NCI-H146 (cell line): Measurements from ENCODE around the gene TEK.

Experiments
- DNase-seq: peaks from one replicate; lab custom pipeline; 2025; lab: John Stamatoyannopoulos, UW

The TEK gene

GRCh38 chr9:27179245-27179865, 70.3 kb downstream of the TEK start:
- no peak for DNase-seq

GRCh38 chr9:27181381-27181780, 72.4 kb downstream of the TEK start:
- no peak for DNase-seq

GRCh38 chr9:27182421-27182820, 73.4 kb downstream of the TEK start:
- DNase-seq: no peak

DNA sequence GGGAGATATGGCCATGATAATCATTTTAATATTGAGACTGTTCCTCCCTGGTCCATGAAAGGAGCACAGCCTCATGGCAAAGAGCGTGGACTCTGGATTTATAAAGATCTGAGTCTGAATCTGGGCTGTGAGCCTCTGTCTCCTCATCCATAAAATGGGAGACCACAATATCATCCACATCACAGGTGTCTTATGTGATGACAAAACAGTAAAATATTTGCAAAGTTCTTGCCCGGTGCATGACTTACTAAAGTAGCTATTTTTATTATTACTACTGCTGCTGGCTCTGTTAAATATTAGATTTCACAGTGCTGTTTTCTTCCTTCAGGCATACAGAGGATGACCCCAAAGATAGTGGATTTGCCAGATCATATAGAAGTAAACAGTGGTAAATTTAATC, 74.1 kb downstream of the TEK start:
- DNase-seq: no peak

- no peak for DNase-seq
Observed at GRCh38 chr9:27183701-27184100, 74.7 kb downstream of the TEK start.

- DNase-seq: no peak
Observed at GRCh38 chr9:27184556-27185351, 75.7 kb downstream of the TEK start.

- DNase-seq: no peak
Observed at GRCh38 chr9:27188426-27188825, 79.4 kb downstream of the TEK start.

- DNase-seq: no peak
Observed at GRCh38 chr9:27189426-27189825, 80.4 kb downstream of the TEK start.

DNA sequence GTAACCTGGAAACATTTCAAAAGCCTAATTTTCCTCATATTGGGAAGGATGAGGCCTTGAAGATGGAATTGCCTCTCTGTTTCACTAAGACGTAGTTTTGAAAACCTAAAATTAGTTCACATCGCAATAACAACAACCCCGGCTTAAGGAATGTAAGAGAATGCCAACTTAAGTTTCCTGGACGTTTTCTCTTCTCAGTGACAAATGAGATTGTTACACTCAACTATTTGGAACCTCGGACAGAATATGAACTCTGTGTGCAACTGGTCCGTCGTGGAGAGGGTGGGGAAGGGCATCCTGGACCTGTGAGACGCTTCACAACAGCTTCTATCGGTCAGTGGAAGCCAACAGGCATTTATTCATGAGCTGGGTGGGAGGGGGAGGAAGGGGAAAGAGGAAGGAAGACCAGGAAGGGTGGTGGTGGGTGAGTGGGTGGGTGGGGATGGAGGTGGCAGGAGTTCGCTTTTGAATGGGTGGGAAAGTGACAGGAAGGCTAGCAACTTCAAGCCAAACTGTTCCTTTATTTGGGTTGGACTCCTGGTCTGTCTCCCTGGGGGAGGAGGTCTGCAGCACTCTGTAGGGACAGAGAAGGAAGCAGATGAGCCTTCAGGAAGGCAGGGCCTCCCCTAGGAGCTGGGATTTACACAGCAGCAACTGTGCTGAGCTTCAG, 83.4 kb downstream of the TEK start:
- DNase-seq: no peak

DNA sequence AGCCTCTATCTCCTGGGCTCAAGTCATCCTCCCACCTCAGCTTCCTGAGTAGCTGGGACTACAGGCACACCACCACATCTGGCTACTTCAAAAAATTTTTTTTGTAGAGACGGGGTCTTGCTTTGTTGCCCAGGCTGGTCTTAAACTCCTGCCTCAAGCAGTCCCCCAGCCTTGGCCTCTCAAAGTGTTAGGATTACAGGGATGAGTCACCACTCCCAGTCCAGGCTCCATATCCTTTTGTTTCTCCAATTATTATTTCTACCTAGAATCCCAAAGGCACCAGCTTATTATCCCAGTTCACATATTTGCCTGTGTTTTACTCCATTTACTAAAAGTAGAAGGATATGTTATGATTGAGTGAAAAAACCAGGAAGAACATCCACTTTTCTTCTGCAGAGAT, 84.9 kb downstream of the TEK start:
- DNase-seq: no peak

GRCh38 chr9:27194401-27195091, 85.5 kb downstream of the TEK start:
- DNase-seq: no peak

GRCh38 chr9:27195191-27195590, 86.2 kb downstream of the TEK start:
- no peak for DNase-seq

GRCh38 chr9:27196383-27196782, 87.4 kb downstream of the TEK start:
- DNase-seq: no peak

DNA sequence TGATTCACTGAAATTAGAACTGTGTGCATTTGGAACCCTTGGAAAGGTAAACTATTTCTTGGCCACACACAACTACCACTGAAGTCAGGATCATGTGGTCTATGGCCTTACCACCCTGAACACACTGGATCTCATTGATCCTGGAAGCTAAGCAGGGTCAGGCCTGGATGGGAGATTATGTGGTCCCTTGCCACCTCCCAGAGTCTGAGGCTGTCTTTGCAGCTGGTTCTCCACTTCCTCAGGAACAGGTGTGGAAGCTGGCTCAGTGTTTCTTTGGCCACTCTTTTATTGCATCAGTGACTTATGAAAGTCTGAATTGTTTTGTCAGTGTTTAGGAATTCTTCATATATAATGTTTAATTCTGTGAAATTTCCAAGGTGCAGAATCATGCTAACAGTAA, 89.2 kb downstream of the TEK start:
- DNase-seq: peak; percentile 4

DNA sequence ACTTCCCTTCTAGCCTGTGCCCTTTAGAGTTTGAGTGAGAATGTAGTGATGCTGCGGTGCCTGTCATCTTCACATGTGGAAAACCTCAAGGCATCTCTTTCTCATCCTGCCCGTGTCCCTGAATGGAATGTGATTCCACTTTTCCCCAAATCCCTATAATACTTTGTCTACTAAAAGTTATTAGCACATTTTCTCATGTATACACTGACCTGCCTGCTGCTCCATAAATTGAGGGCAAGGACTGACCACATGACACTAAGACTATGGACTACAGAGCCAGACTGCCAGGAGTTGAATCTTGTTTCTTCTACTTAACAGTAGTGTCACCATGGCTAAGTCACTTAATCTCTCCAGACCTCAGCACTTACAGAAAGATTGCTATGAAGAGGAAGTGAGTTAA, 93.0 kb downstream of the TEK start:
- no peak for DNase-seq

DNA sequence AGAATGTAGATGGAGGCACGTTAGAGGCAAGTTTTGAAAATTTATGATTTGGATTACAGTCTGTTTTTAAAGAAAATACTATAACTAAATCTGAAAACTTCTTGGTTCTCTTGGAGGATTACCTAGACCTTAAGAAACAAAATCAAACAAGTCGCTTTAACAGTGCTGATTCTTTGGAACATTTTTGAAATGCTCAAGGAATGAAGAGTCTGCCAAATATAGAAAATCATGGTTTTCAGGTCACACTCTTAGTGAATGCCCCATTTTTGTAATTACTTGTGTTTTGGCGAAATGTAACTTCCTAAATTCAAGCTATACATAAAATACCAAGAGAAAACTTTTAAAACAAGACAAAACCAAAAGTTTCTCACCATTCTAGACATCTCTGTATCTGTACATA, 94.8 kb downstream of the TEK start:
- no peak for DNase-seq

- DNase-seq: no peak
Observed at GRCh38 chr9:27204578-27204977, 95.6 kb downstream of the TEK start.

- DNase-seq: no peak
Observed at GRCh38 chr9:27205198-27205597, 96.2 kb downstream of the TEK start.

DNA sequence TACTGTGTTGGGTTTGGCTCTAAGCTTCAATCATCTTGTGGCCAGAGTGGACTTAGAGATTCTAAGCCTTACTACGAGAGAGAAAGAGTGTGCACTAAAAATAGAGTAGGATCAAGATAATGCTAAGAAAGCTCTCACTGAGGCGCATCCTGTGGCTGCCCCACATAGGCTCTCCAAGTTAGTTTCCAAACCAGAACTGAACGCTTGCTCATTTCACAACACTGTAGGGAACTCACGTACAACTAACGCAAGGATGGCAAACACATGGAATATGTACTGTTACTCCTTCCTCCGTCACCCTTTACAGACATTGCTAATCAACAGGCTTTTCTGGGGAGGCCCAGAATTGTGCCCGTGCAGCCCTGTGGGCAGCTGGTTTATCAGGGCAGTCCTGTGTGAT, 97.0 kb downstream of the TEK start:
- DNase-seq: no peak

GRCh38 chr9:27209034-27209433, 100.0 kb downstream of the TEK start:
- no peak for DNase-seq

DNA sequence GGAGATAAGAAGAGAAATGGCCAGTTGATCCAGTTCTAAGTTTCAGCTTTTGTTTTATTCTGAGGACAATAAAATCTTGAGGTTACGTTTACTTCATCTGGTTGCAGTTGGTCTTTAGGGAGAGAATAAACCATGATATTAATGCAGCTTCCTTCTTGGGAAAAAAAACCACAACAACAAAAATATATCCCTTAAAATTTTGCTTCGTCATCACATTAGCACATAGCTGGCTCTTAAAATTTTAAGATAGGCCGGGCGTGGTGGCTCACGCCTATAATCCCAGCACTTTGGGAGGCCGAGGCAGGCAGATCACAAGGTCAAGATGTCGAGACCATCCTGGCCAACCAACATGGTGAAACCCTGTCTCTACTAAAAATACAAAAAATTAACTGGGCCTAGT, 101.6 kb downstream of the TEK start:
- DNase-seq: no peak

- DNase-seq: no peak
Observed at GRCh38 chr9:27212191-27212590, 103.2 kb downstream of the TEK start.

GRCh38 chr9:27212621-27213020, 103.6 kb downstream of the TEK start:
- DNase-seq: no peak
